Suprapubic skin (tissue), 4 donors: ENCODE data around the gene CARD8. TPM values are rescaled to one million over a fixed set of nuclear protein-coding genes. Genes with fewer than 3 reads are reported as not detected.
A peak's percentile ranks its signal among the peaks of the same experiment; 100 is the strongest.
"Not testable (repeated sequence)": the region's sequence is repeated elsewhere in the genome, so short reads cannot be mapped to it uniquely, and the experiment has no call there.

Experiments
- DNase-seq, 2 donors: peaks; one replicate each; pipeline ENCODE4 v3.0.0-alpha.2; 2019; ENCODE audit warnings: low spot score in 2 of 2
- H3K27ac ChIP-seq: fragments of 200-600 bp; sonication (generic); one replicate; pipeline ENCODE4 v1.5.1; 2019
- H3K27me3 ChIP-seq: fragments of 200-600 bp; sonication (generic); one replicate; pipeline ENCODE4 v1.5.1; 2019
- H3K36me3 ChIP-seq: fragments of 200-600 bp; sonication (generic); one replicate; pipeline ENCODE4 v1.5.1; 2019
- H3K4me1 ChIP-seq: fragments of 200-600 bp; sonication (generic); one replicate; pipeline ENCODE4 v1.5.1; 2019
- H3K4me3 ChIP-seq: fragments of 200-600 bp; sonication (generic); one replicate; pipeline ENCODE4 v1.5.1; 2019; ENCODE audit warnings: mild to moderate bottlenecking
- H3K9me3 ChIP-seq: fragments of 200-600 bp; sonication (generic); one replicate; pipeline ENCODE4 v1.5.1; 2019
- CTCF ChIP-seq, 2 donors: fragments of 200-600 bp in 1 of 2; fragments of 450-650 bp in 1 of 2; sonication (generic) in 1 of 2; IDR thresholded peaks; one replicate each; pipeline ENCODE4 v1.5.1; 2016 to 2019; ENCODE audit warnings: antibody characterized with exemption in 2 of 2, mild to moderate bottlenecking in 1 of 2, moderate library complexity in 1 of 2
- EP300 ChIP-seq: sonication (generic); formaldehyde crosslinking; IDR thresholded peaks from one replicate; pipeline ENCODE4 v1.6.1; 2017; ENCODE audit warnings: antibody characterized with exemption
- POLR2A ChIP-seq, 2 donors: fragments of 450-650 bp; IDR thresholded peaks; one replicate each; pipeline ENCODE4 v1.6.1; 2017; ENCODE audit warnings: antibody characterized with exemption in 2 of 2, mild to moderate bottlenecking in 2 of 2, moderate library complexity in 2 of 2
- POLR2AphosphoS5 ChIP-seq, 3 donors: sonication (generic); formaldehyde crosslinking; IDR thresholded peaks; one replicate each; pipeline ENCODE4 v1.6.1; 2017; ENCODE audit warnings: antibody characterized with exemption in 3 of 3
- WGBS: methylation state at CpG from one replicate; pipeline ENCODE4 v1.1.5; 2018; 5-methylcytosine and 5-hydroxymethylcytosine counted together
- total RNA-seq, 4 donors: library from RNA; depleted of rRNA; stranded (reverse); fragments of >200 nt; gene quantifications; one replicate each; pipeline ENCODE4 v1.1.0, GENCODE V29; 2016

Gene CARD8
- total RNA-seq, 4 donors from 2014 or later, result 11.5 to 40.6 (median 18.7) TPM

- DNase-seq, result no peak
- Histone ChIP-seq H3K9me3 (no peaks in the 10 kb centered on the region), H3K4me3 (no peak overlapping the region), H3K4me1 (no peaks in the 10 kb centered on the region), H3K27ac (no peak overlapping the region), H3K27me3 (no peaks in the 10 kb centered on the region), H3K36me3 (no peaks in the 10 kb centered on the region)
- WGBS, result 86% methylated on average over 14 of the region's 16 CpGs
- TF ChIP-seq EP300 (no peak), POLR2A (IDR thresholded peaks at IDR 0.05) (no peak), CTCF (IDR thresholded peaks at IDR 0.05) (no peak), POLR2AphosphoS5 (IDR thresholded peaks at IDR 0.05) (no peak)
Measured at GRCh38 chr19:48297975-48298374, 42.3 kb upstream of the CARD8 start.

GRCh38 chr19:48296963-48297734, 41.4 kb upstream of the CARD8 start:
- H3K27ac ChIP-seq, result no peak overlapping the region
- H3K36me3 ChIP-seq, result no peaks in the 10 kb centered on the region
- H3K4me3 ChIP-seq, result no peak overlapping the region
- no peaks in the 10 kb centered on the region for H3K4me1 ChIP-seq
- TF ChIP-seq POLR2AphosphoS5 (IDR thresholded peaks at IDR 0.05), result no peak
- TF ChIP-seq EP300, result no peak
- H3K9me3 ChIP-seq, result no peaks in the 10 kb centered on the region
- H3K27me3 ChIP-seq, result no peaks in the 10 kb centered on the region
- no peak for DNase-seq
- 95% methylated on average over 18 of the region's 42 CpGs for WGBS

GRCh38 chr19:48295458-48295857, 39.7 kb upstream of the CARD8 start:
- peaks cover 5% of the 10 kb centered on the region for H3K27me3 ChIP-seq
- no peak overlapping the region for H3K27ac ChIP-seq
- peaks cover 12% of the 10 kb centered on the region for H3K4me1 ChIP-seq
- no peaks in the 10 kb centered on the region for H3K36me3 ChIP-seq
- WGBS, result 68% methylated on average over 9 of the region's 10 CpGs
- DNase-seq, result no peak
- H3K4me3 ChIP-seq, result no peak overlapping the region
- no peak for TF ChIP-seq POLR2AphosphoS5 (IDR thresholded peaks at IDR 0.05)
- no peak for TF ChIP-seq POLR2A (IDR thresholded peaks at IDR 0.05)
- no peak for TF ChIP-seq CTCF (IDR thresholded peaks at IDR 0.05)
- no peak for TF ChIP-seq EP300
- no peaks in the 10 kb centered on the region for H3K9me3 ChIP-seq

- no peak for DNase-seq
- TF ChIP-seq CTCF (IDR thresholded peaks at IDR 0.05) (no peak), POLR2A (IDR thresholded peaks at IDR 0.05) (no peak), POLR2AphosphoS5 (IDR thresholded peaks at IDR 0.05) (no peak), EP300 (no peak)
- 54% methylated on average over 4 of the region's 4 CpGs for WGBS
- H3K27ac ChIP-seq, result no peak overlapping the region
- no peaks in the 10 kb centered on the region for H3K9me3 ChIP-seq
- H3K4me1 ChIP-seq, result peaks cover 15% of the 10 kb centered on the region
- no peaks in the 10 kb centered on the region for H3K36me3 ChIP-seq
- peaks cover 5% of the 10 kb centered on the region for H3K27me3 ChIP-seq
- H3K4me3 ChIP-seq, result no peak overlapping the region
Measured at GRCh38 chr19:48292798-48293197, 37.1 kb upstream of the CARD8 start.

- peaks cover 15% of the 10 kb centered on the region for H3K4me1 ChIP-seq
- H3K4me3 ChIP-seq, result peak overlapping the region; percentile 49
- H3K27ac ChIP-seq, H3K27me3 ChIP-seq, H3K36me3 ChIP-seq, H3K9me3 ChIP-seq, DNase-seq: not testable (repeated sequence)
- 26% methylated on average over 11 of the region's 11 CpGs for WGBS
Measured at GRCh38 chr19:48291489-48291815, 35.7 kb upstream of the CARD8 start.

- Histone ChIP-seq H3K9me3 (no peaks in the 10 kb centered on the region), H3K27ac (peak overlapping the region; percentile 20), H3K4me3 (peak overlapping the region; percentile 49), H3K36me3 (peaks cover 6% of the 10 kb centered on the region), H3K4me1 (peaks cover 15% of the 10 kb centered on the region), H3K27me3 (peaks cover 5% of the 10 kb centered on the region)
- 1% methylated on average over 31 of the region's 45 CpGs for WGBS
- TF ChIP-seq CTCF (IDR thresholded peaks at IDR 0.05), result peak; percentile 96 to 99
- no peak for TF ChIP-seq POLR2AphosphoS5 (IDR thresholded peaks at IDR 0.05)
- peak; percentile 83 to 90 for DNase-seq
Measured at GRCh38 chr19:48290771-48291488, 35.2 kb upstream of the CARD8 start.
